IMR-90 (cell line): Measurements from ENCODE around the gene PLAC9. TPM values are rescaled to one million over a fixed set of nuclear protein-coding genes. Genes with fewer than 3 reads are reported as not detected.

Experiments
- ATAC-seq: fragments of 200-7000 bp; cut with Tn5 transposase; 2 replicates; pipeline ENCODE4 v1.9.1; 2020; ENCODE audit warnings: low read depth, mild to moderate bottlenecking, moderate library complexity
- BruUV-seq: library from RNA; stranded (reverse); fragments of 400-500 nt; replicated peaks from 2 replicates; lab custom pipeline; 2021; lab: Mats Ljungman, UMichigan
- CTCF ChIA-PET: fragments of 300-600 bp; formaldehyde crosslinking; extraction: SDS; loops from one replicate; lab custom pipeline; 2021; ENCODE audit warnings: antibody characterized with exemption; lab: Yijun Ruan, JAX
- POLR2A ChIA-PET: fragments of 300-600 bp; sonication (Branson Sonifier 250); formaldehyde crosslinking; loops from one replicate; lab custom pipeline; 2022; ENCODE audit warnings: antibody characterized with exemption; ENCODE audit not compliant: unreplicated experiment; lab: Charles Lee
- DNase-seq: peaks from one replicate; pipeline ENCODE4 v3.0.0; 2013
- H2AFZ ChIP-seq: replicated peaks from 2 replicates; pipeline ENCODE3; 2013; ENCODE audit warnings: low read length, mild to moderate bottlenecking; ENCODE audit not compliant: poor library complexity
- H2AK5ac ChIP-seq: 2 replicates; pipeline ENCODE4 v1.6.1; 2013; ENCODE audit warnings: low read depth, low read length, inconsistent platforms
- H2AK9ac ChIP-seq: replicated peaks from 2 replicates; pipeline ENCODE3; 2013; ENCODE audit warnings: mild to moderate bottlenecking, low read depth, low read length, moderate library complexity; ENCODE audit not compliant: poor library complexity
- H2BK120ac ChIP-seq: 2 replicates; pipeline ENCODE4 v1.6.1; 2013; ENCODE audit warnings: low read depth, low read length, inconsistent platforms
- H2BK15ac ChIP-seq: 3 replicates; pipeline ENCODE4 v1.6.1; 2013; ENCODE audit warnings: low read depth, low read length, inconsistent platforms
- H2BK20ac ChIP-seq: 2 replicates; pipeline ENCODE4 v1.6.1; 2013; ENCODE audit warnings: low read depth, mild to moderate bottlenecking, inconsistent platforms, low read length, moderate library complexity
- H2BK5ac ChIP-seq: 2 replicates; pipeline ENCODE4 v1.6.1; 2013; ENCODE audit warnings: mild to moderate bottlenecking, low read depth, low read length, inconsistent platforms; ENCODE audit not compliant: poor library complexity, severe bottlenecking
- H3K14ac ChIP-seq: replicated peaks from 2 replicates; pipeline ENCODE4 v1.6.1; 2013; ENCODE audit warnings: low read depth, low read length, inconsistent platforms
- H3K18ac ChIP-seq: 2 replicates; pipeline ENCODE4 v1.6.1; 2013; ENCODE audit warnings: low read depth, low read length, control low read depth
- H3K23ac ChIP-seq: 2 replicates; pipeline ENCODE4 v1.6.1; 2013; ENCODE audit warnings: low read depth, low read length, inconsistent platforms
- H3K27ac ChIP-seq: 2 replicates; pipeline ENCODE4 v1.5.1; 2013; ENCODE audit warnings: mild to moderate bottlenecking, control low read depth, low read length; ENCODE audit not compliant: insufficient read depth
- H3K27me3 ChIP-seq: 2 replicates; pipeline ENCODE4 v1.6.1; 2013; ENCODE audit warnings: low read length; ENCODE audit not compliant: control insufficient read depth, insufficient read depth
- H3K36me3 ChIP-seq: 2 replicates; pipeline ENCODE4 v1.6.1; 2013; ENCODE audit warnings: low read length, mixed read lengths; ENCODE audit not compliant: control insufficient read depth, insufficient read depth
- H3K4ac ChIP-seq: 2 replicates; pipeline ENCODE4 v1.6.1; 2013; ENCODE audit warnings: low read depth, low read length, inconsistent platforms
- H3K4me1 ChIP-seq: 2 replicates; pipeline ENCODE4 v1.6.1; 2013; ENCODE audit warnings: low read length, mixed read lengths; ENCODE audit not compliant: control insufficient read depth, insufficient read depth
- H3K4me2 ChIP-seq: 2 replicates; pipeline ENCODE4 v1.6.1; 2013; ENCODE audit warnings: low read depth, mild to moderate bottlenecking, control low read depth, low read length, moderate library complexity
- H3K4me3 ChIP-seq: 2 replicates; pipeline ENCODE4 v1.5.1; 2013; ENCODE audit warnings: low read depth, mild to moderate bottlenecking, control low read depth, low read length, moderate library complexity; ENCODE audit not compliant: insufficient read depth
- H3K56ac ChIP-seq: 2 replicates; pipeline ENCODE4 v1.6.1; 2013; ENCODE audit warnings: low read length, inconsistent platforms; ENCODE audit not compliant: insufficient read depth; ENCODE audit errors: extremely low read depth
- H3K79me1 ChIP-seq, 2 experiments: 2 replicates each; pipeline ENCODE4 v1.6.1; 2013; ENCODE audit warnings: low read length in 2 of 2, inconsistent platforms in 1 of 2, low read depth in 1 of 2
- H3K9ac ChIP-seq: 2 replicates; pipeline ENCODE4 v1.6.1; 2013; ENCODE audit warnings: low read depth, low read length, control low read depth
- H3K9me1 ChIP-seq: 2 replicates; pipeline ENCODE4 v1.6.1; 2013; ENCODE audit warnings: low read length, inconsistent platforms; ENCODE audit not compliant: insufficient read depth
- H3K9me3 ChIP-seq: 2 replicates; pipeline ENCODE4 v1.6.1; 2013; ENCODE audit warnings: low read length; ENCODE audit not compliant: control insufficient read depth, insufficient read depth
- H4K20me1 ChIP-seq: 2 replicates; pipeline ENCODE4 v1.6.1; 2013; ENCODE audit warnings: low read length, inconsistent platforms; ENCODE audit not compliant: insufficient read depth
- H4K5ac ChIP-seq: 2 replicates; pipeline ENCODE4 v1.6.1; 2013; ENCODE audit warnings: mild to moderate bottlenecking, low read depth, low read length, control low read depth
- H4K8ac ChIP-seq, 2 experiments: 2 replicates each; pipeline ENCODE4 v1.6.1; 2013; ENCODE audit warnings: low read depth in 2 of 2, low read length in 2 of 2, control low read depth in 1 of 2, inconsistent platforms in 1 of 2
- H4K91ac ChIP-seq: 2 replicates; pipeline ENCODE4 v1.6.1; 2013; ENCODE audit warnings: low read depth, low read length, inconsistent platforms; ENCODE audit not compliant: insufficient read depth
- BHLHE40 ChIP-seq: fragments of 150-350 bp; IDR thresholded peaks from 2 replicates; pipeline ENCODE4 v1.6.1; 2016; ENCODE audit warnings: mild to moderate bottlenecking, low read depth, low read length
- CEBPB ChIP-seq: IDR thresholded peaks from 2 replicates; pipeline ENCODE4 v1.6.1; 2012; ENCODE audit warnings: low read depth, low read length, improper control_type of control experiment
- CHD1 ChIP-seq: IDR thresholded peaks from 2 replicates; pipeline ENCODE4 v1.6.1; 2012; ENCODE audit warnings: low read depth, low read length, improper control_type of control experiment
- MAFK ChIP-seq: IDR thresholded peaks from 2 replicates; pipeline ENCODE4 v1.6.1; 2012; ENCODE audit warnings: low read depth, low read length, improper control_type of control experiment
- MAZ ChIP-seq: IDR thresholded peaks from 2 replicates; pipeline ENCODE4 v1.6.1; 2012; ENCODE audit warnings: low read depth, mild to moderate bottlenecking, low read length, improper control_type of control experiment, moderate library complexity, borderline replicate concordance
- MXI1 ChIP-seq: IDR thresholded peaks from 2 replicates; pipeline ENCODE4 v1.6.1; 2012; ENCODE audit warnings: low read depth, mild to moderate bottlenecking, low read length, moderate library complexity, borderline replicate concordance
- NFE2L2 ChIP-seq: fragments of 150-350 bp; IDR thresholded peaks from 2 replicates; pipeline ENCODE4 v1.6.1; 2016; ENCODE audit warnings: low read depth, mild to moderate bottlenecking, low read length
- POLR2A ChIP-seq: IDR thresholded peaks from 2 replicates; pipeline ENCODE4 v1.6.1; 2012; ENCODE audit warnings: mild to moderate bottlenecking, low read depth, low read length
- RAD21 ChIP-seq: IDR thresholded peaks from 2 replicates; pipeline ENCODE4 v1.6.1; 2012; ENCODE audit warnings: low read length, improper control_type of control experiment
- SMC3 ChIP-seq: fragments of 150-350 bp; IDR thresholded peaks from 2 replicates; pipeline ENCODE4 v1.6.1; 2016; ENCODE audit warnings: low read depth, mild to moderate bottlenecking, antibody characterized with exemption, low read length, moderate library complexity
- WGBS, 2 experiments: methylation state at CpG; one replicate each; pipeline versions ENCODE4 v1.1.5 to v1.1.7; 2013; ENCODE audit warnings: missing lambda C conversion rate in 2 of 2; ENCODE audit not compliant: insufficient read length in 1 of 2; ENCODE audit errors: extremely low coverage in 2 of 2; 5-methylcytosine and 5-hydroxymethylcytosine counted together
- dilution Hi-C: fragments of 300-500 bp; cut with HindIII; formaldehyde crosslinking; loops from one replicate; pipeline ENCODE4 v1.14.3; 2018; ENCODE audit warnings: low sequenced_read_pairs; ENCODE audit not compliant: unreplicated experiment
- in situ Hi-C: fragments of 300-500 bp; cut with MboI; formaldehyde crosslinking; loops from 3 replicates; pipeline ENCODE4 v1.14.3; 2019; ENCODE audit warnings: low sequenced_read_pairs, inconsistent platforms, mixed read lengths
- intact Hi-C: fragments of 100-400 bp; cut with micrococcal nuclease; formaldehyde crosslinking; loops from 2 replicates; pipeline ENCODE4 v1.10.0; 2022
- polyA plus RNA-seq, 3 experiments: library from polyadenylated mRNA; depleted of rRNA; stranded (reverse); fragments of >200 nt; gene quantifications; 2 replicates each; pipeline ENCODE4 v1.2.3, GENCODE V29; 2012; ENCODE audit warnings: low replicate concordance in 1 of 3
- total RNA-seq: library from RNA; depleted of rRNA; stranded (reverse); fragments of >200 nt; gene quantifications from 2 replicates; pipeline ENCODE4 v1.2.3, GENCODE V29; 2012
- TF ChIP-seq, protein P1 (sequence below): fragments of 150-350 bp; IDR thresholded peaks from 2 replicates; pipeline ENCODE4 v1.6.1; 2016; ENCODE audit warnings: low read depth, mild to moderate bottlenecking, low read length, moderate library complexity, borderline replicate concordance

The PLAC9 gene
- total and polyA plus RNA-seq, 2 of the 4 experiments (the other 2 are of a cell fraction) = 1.6 to 12.2 TPM

DNA sequence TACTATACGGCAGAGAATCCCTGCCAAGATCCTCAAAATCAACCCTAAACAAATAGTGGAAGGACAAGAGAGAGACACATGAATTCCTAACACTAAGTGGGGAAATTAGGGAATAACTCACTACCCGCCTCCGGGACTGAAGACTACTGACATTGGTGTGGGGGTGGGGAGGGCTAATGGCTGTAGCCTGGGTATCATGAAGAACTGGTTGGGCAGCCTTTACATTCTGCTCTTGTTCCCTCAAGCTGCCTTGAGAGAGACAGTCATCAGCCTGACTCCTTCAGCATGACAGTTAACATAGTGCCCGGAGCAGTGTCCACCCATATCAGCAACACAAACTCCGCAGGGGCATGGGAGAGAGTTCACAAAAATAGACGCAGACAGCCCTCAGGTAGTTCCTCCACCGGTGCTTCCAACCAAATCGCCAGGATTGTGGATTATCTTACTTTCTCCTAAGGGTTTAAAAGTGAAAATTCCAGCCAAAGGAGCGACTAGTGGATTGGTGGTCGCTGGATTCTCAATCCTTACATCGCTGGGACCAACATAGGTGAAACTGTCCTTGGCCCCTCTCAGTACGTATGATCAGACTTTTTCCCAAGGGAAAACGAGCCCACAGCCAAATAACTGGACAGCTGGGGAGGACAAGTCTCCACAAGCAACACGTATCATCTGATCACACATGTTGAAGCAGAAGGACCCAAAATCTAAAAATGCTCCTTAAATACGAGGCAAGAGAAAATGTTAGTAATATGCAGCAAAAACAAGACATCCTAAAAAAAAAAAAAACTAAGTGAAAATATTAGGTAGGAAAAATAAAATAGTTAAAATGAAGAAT lies 31.5 kb upstream of the PLAC9 start:
- no peak for ATAC-seq
- Histone ChIP-seq H3K79me1 (no peaks in the 10 kb centered on the region), H4K5ac (no peak overlapping the region), H2BK120ac (no peak overlapping the region), H3K27ac (no peak overlapping the region), H3K9me3 (no peaks in the 10 kb centered on the region), H3K23ac (no peak overlapping the region), H3K27me3 (no peaks in the 10 kb centered on the region; the same call in 1 of the 2 replicates), H3K9ac (no peak overlapping the region), H4K8ac (no peak overlapping the region), H3K56ac (no peak overlapping the region), H4K91ac (no peak overlapping the region), H3K36me3 (no peaks in the 10 kb centered on the region), H3K4me2 (no peak overlapping the region), H4K20me1 (no peaks in the 10 kb centered on the region), H2BK20ac (no peak overlapping the region), H3K18ac (no peak overlapping the region), H2BK5ac (no peak overlapping the region), H3K4me3 (no peak overlapping the region), H3K14ac (no peak overlapping the region), H2BK15ac (no peak overlapping the region), H3K9me1 (no peaks in the 10 kb centered on the region), H3K4ac (no peak overlapping the region), H2AK9ac (no peak overlapping the region), H3K4me1 (no peaks in the 10 kb centered on the region; the same call in 1 of the 2 replicates), H2AK5ac (no peak overlapping the region), H2AFZ (no peak overlapping the region)
- 88% methylated on average over 4 of the region's 15 CpGs; no CpG with 5 or more reads in 1 of the 2 experiments for WGBS, 2 experiments
- no TSS peak for BruUV-seq
- ChIA-PET POLR2A (no interaction called here), CTCF (interaction anchor here (0.7 kb wide), 1 partner anchor 595 kb away, joined by 4 read pairs; no protein-coding TSS in a partner anchor)
- in situ Hi-C loops (no loop called here), intact Hi-C loops (no loop called here), dilution Hi-C loops (no loop called here)
- DNase-seq = no peak
- no peak for TF ChIP-seq MAZ
- no peak for TF ChIP-seq NFE2L2
- no peak for TF ChIP-seq RAD21
- TF ChIP-seq CEBPB = no peak
- no peak for TF ChIP-seq CHD1
- TF ChIP-seq MXI1 = no peak
- no peak for TF ChIP-seq MAFK
- TF ChIP-seq SMC3 = no peak
- TF ChIP-seq, protein P1, sequence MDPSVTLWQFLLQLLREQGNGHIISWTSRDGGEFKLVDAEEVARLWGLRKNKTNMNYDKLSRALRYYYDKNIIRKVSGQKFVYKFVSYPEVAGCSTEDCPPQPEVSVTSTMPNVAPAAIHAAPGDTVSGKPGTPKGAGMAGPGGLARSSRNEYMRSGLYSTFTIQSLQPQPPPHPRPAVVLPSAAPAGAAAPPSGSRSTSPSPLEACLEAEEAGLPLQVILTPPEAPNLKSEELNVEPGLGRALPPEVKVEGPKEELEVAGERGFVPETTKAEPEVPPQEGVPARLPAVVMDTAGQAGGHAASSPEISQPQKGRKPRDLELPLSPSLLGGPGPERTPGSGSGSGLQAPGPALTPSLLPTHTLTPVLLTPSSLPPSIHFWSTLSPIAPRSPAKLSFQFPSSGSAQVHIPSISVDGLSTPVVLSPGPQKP = no peak
- no peak for TF ChIP-seq BHLHE40
- no peak for TF ChIP-seq POLR2A
